Endothelial cell of umbilical vein (primary cell): ENCODE results near the gene COL5A3. TPM values are rescaled to one million over a fixed set of nuclear protein-coding genes. Genes with fewer than 3 reads are reported as not detected.
A peak's percentile ranks its signal among the peaks of the same experiment; 100 is the strongest.

Source experiments
- BruUV-seq: library from RNA; stranded (reverse); fragments of 400-500 nt; replicated peaks from 2 replicates; lab custom pipeline; 2021; lab: Mats Ljungman, UMichigan
- CTCF ChIA-PET: fragments of 300-600, 350-600 bp; sonication (Branson Sonifier 250); formaldehyde crosslinking; loops from one replicate; lab custom pipeline; 2021; ENCODE audit warnings: antibody characterized with exemption, inconsistent platforms; lab: Charles Lee
- POLR2A ChIA-PET: fragments of 300-600, 350-600 bp; sonication (Branson Sonifier 250); formaldehyde crosslinking; loops from one replicate; lab custom pipeline; 2021; ENCODE audit warnings: antibody characterized with exemption, inconsistent platforms; lab: Charles Lee
- DNase-seq: peaks from one replicate; pipeline ENCODE4 v3.0.0-alpha.2; 2011; ENCODE audit warnings: low read depth, low spot score
- FAIRE-seq: peaks from 2 replicates; lab custom pipeline; 2011; peaks lifted over from hg19 to GRCh38; lab: Jason Lieb, UNC
- H2AFZ ChIP-seq: 2 replicates; pipeline ENCODE4 v1.6.0; 2012; ENCODE audit warnings: low read depth, low read length, control low read depth, inconsistent platforms
- H3K27ac ChIP-seq: 2 replicates; pipeline ENCODE4 v1.5.1; 2011; ENCODE audit warnings: low read depth, mild to moderate bottlenecking, control low read depth, low read length, moderate library complexity; ENCODE audit not compliant: insufficient read depth
- H3K27me3 ChIP-seq, 2 experiments: 2 replicates each; pipeline versions ENCODE4 v1.6.0 to v1.6.1; 2011; ENCODE audit warnings: low read length in 2 of 2, mixed read lengths in 1 of 2; ENCODE audit not compliant: control insufficient read depth in 2 of 2, insufficient read depth in 2 of 2
- H3K36me3 ChIP-seq, 2 experiments: 2 replicates in 1 of 2; 3 replicates in 1 of 2; pipeline ENCODE4 v1.5.1; 2011; ENCODE audit warnings: low read length in 2 of 2, mild to moderate bottlenecking in 1 of 2, moderate library complexity in 1 of 2; ENCODE audit not compliant: control insufficient read depth in 2 of 2, insufficient read depth in 2 of 2; ENCODE audit errors: extremely low read depth in 1 of 2
- H3K4me1 ChIP-seq: 3 replicates; pipeline ENCODE4 v1.5.1; 2011; ENCODE audit warnings: mild to moderate bottlenecking, low read length; ENCODE audit not compliant: control insufficient read depth, insufficient read depth; ENCODE audit errors: extremely low read depth
- H3K4me2 ChIP-seq: 2 replicates; pipeline ENCODE4 v1.6.1; 2011; ENCODE audit warnings: low read length, control low read depth, mixed read lengths; ENCODE audit not compliant: insufficient read depth
- H3K4me3 ChIP-seq, 3 experiments: fragments of 200-600 bp in 1 of 3; sonication (generic), shearing (Covaris generic) in 1 of 3; replicated peaks in 1 of 3; 2 replicates each; pipeline ENCODE4 v1.5.1; 2011 to 2016; ENCODE audit warnings: control low read depth in 3 of 3, low read length in 3 of 3, mild to moderate bottlenecking in 2 of 3, inconsistent platforms in 1 of 3, low read depth in 1 of 3, moderate library complexity in 1 of 3; ENCODE audit not compliant: insufficient read depth in 1 of 3
- H3K79me2 ChIP-seq: 2 replicates; pipeline ENCODE4 v1.6.0; 2012; ENCODE audit warnings: low read length, inconsistent platforms; ENCODE audit not compliant: control insufficient read depth, insufficient read depth
- H3K9ac ChIP-seq: replicated peaks from 2 replicates; pipeline ENCODE3; 2011; ENCODE audit warnings: low read length, control low read depth; ENCODE audit not compliant: insufficient read depth; ENCODE audit errors: extremely low read depth
- H3K9me1 ChIP-seq: replicated peaks from 3 replicates; pipeline ENCODE4 v1.6.0; 2011; ENCODE audit warnings: mild to moderate bottlenecking, low read length; ENCODE audit not compliant: control insufficient read depth, insufficient read depth; ENCODE audit errors: extremely low read depth
- H3K9me3 ChIP-seq: replicated peaks from 2 replicates; pipeline ENCODE4 v1.5.1; 2012; ENCODE audit warnings: low read length, inconsistent platforms; ENCODE audit not compliant: control insufficient read depth, insufficient read depth
- H4K20me1 ChIP-seq: replicated peaks from 2 replicates; pipeline ENCODE3; 2011; ENCODE audit warnings: mild to moderate bottlenecking, low read length; ENCODE audit not compliant: control insufficient read depth, insufficient read depth; ENCODE audit errors: extremely low read depth
- CTCF ChIP-seq, 2 donors: IDR thresholded peaks; 1 replicate in 1 of 2; 2 replicates in 1 of 2; pipeline ENCODE4 v1.5.1; 2011; ENCODE audit warnings: low read length in 2 of 2, mild to moderate bottlenecking in 2 of 2, moderate library complexity in 2 of 2, control low read depth in 1 of 2, inconsistent platforms in 1 of 2, low read depth in 1 of 2; ENCODE audit not compliant: insufficient read depth in 1 of 2; ENCODE audit errors: extremely low read depth in 1 of 2
- EZH2 ChIP-seq: IDR thresholded peaks from 2 replicates; pipeline ENCODE4 v1.6.1; 2012; ENCODE audit warnings: borderline replicate concordance, low read depth, mild to moderate bottlenecking, moderate library complexity, low read length, inconsistent platforms; ENCODE audit not compliant: severe bottlenecking
- FOS ChIP-seq: IDR thresholded peaks from 2 replicates; pipeline ENCODE4 v1.6.1; 2011; ENCODE audit warnings: mild to moderate bottlenecking, low read length, moderate library complexity, borderline replicate concordance; ENCODE audit not compliant: insufficient read depth
- GATA2 ChIP-seq: IDR thresholded peaks from 2 replicates; pipeline ENCODE4 v1.7.0; 2011; ENCODE audit warnings: low read depth, mild to moderate bottlenecking, moderate library complexity, mixed read lengths, low read length; ENCODE audit not compliant: insufficient read length, insufficient read depth
- JUN ChIP-seq: IDR thresholded peaks from 2 replicates; pipeline ENCODE4 v1.6.1; 2011; ENCODE audit warnings: borderline replicate concordance, low read depth; ENCODE audit not compliant: insufficient read length, insufficient read depth
- MAX ChIP-seq: IDR thresholded peaks from 2 replicates; pipeline ENCODE4 v1.6.1; 2011; ENCODE audit not compliant: insufficient read depth, insufficient read length
- MYC ChIP-seq: IDR thresholded peaks from one replicate; pipeline ENCODE4 v1.6.1; 2011; ENCODE audit warnings: mild to moderate bottlenecking, low read depth, low read length
- POLR2A ChIP-seq: IDR thresholded peaks from 2 replicates; pipeline ENCODE4 v1.6.1; 2012; ENCODE audit warnings: low read depth, mild to moderate bottlenecking, control low read depth, low read length
- POLR2AphosphoS5 ChIP-seq: IDR thresholded peaks from 2 replicates; pipeline ENCODE4 v1.6.1; 2012; ENCODE audit warnings: low read depth, mild to moderate bottlenecking, control low read depth, low read length, moderate library complexity; ENCODE audit not compliant: insufficient read depth
- dilution Hi-C: fragments of 300-500 bp; cut with MboI; formaldehyde crosslinking; loops from one replicate; pipeline ENCODE4 v1.15.0; 2019; ENCODE audit warnings: low sequenced_read_pairs; ENCODE audit not compliant: extremely low pct_ligation_motif_present
- intact Hi-C: fragments of 100-400 bp; cut with micrococcal nuclease; formaldehyde crosslinking; loops from one replicate; pipeline ENCODE4 v1.10.0; 2022
- polyA plus RNA-seq, 4 experiments: library from polyadenylated mRNA; depleted of rRNA in 3 of 4; stranded (reverse) in 3 of 4; unstranded in 1 of 4; fragments of >200 nt; gene quantifications; 2 replicates each; pipeline versions ENCODE4 v1.2.1 to v1.2.3, GENCODE V29; 2011 to 2012; ENCODE audit warnings: missing spikeins in 1 of 4
- total RNA-seq: library from RNA; stranded (reverse); gene quantifications from 2 replicates; pipeline ENCODE4 v1.2.3, GENCODE V29; 2021

COL5A3 gene
- total and polyA plus RNA-seq, 2 donors (not counting 3 experiments of a cell fraction or from before 2014, with no cell fraction given), result not detected

- Histone ChIP-seq H2AFZ (no peak overlapping the region), H3K4me2 (no peak overlapping the region), H3K4me1 (no peaks in the 10 kb centered on the region), H3K79me2 (no peaks in the 10 kb centered on the region), H3K27me3 (peaks cover 18 to 19% of the 10 kb centered on the region in 2 experiments), H3K27ac (no peak overlapping the region), H3K4me3 (no peak overlapping the region), H3K9me1 (no peaks in the 10 kb centered on the region), H4K20me1 (no peaks in the 10 kb centered on the region), H3K9me3 (no peaks in the 10 kb centered on the region), H3K9ac (no peak overlapping the region), H3K36me3 (no peaks in the 10 kb centered on the region)
- DNase-seq (peak; percentile 50), FAIRE-seq (peak; percentile 62)
- no TSS peak for BruUV-seq
- POLR2A ChIA-PET, result no interaction called here
- dilution Hi-C loops (no loop called here), intact Hi-C loops (loop anchor here (1.0 to 5.0 kb wide), 3 partner anchors 66 to 453 kb away; no protein-coding TSS in a partner anchor)
- TF ChIP-seq MYC (no peak), CTCF (IDR thresholded peaks at IDR 0.05; ENCODE audit: extremely low read depth in 1 of 2, insufficient read depth in 1 of 2, low read depth in 1 of 2, low read length in 2 of 2) (peak; percentile 89 to 92), GATA2 (no peak)
- CTCF ChIA-PET, result interaction anchor here (0.8 to 7.6 kb wide), 4 partner anchors 66 to 316 kb away, joined by 5 to 191 read pairs (median 38); partner anchors contain the start of gene MRPL4
Observed at GRCh38 chr19:9934132-9934950, 76.0 kb downstream of the COL5A3 start.

GRCh38 chr19:9932835-9933234 is 77.5 kb downstream of the COL5A3 start:
- no peaks in the 10 kb centered on the region for H3K36me3 ChIP-seq
- CTCF ChIA-PET, result interaction anchor here (1.1 to 7.6 kb wide), 7 partner anchors 54 to 456 kb away, joined by 3 to 191 read pairs (median 6); partner anchors contain the start of gene MRPL4
- intact Hi-C loops, result loop anchor here (5.0 kb wide), 1 partner anchor 454 kb away; no protein-coding TSS in a partner anchor
- H3K9ac ChIP-seq, result no peak overlapping the region
- no TSS peak for BruUV-seq
- no peak overlapping the region for H3K27ac ChIP-seq
- no peak overlapping the region for H2AFZ ChIP-seq
- no peak for FAIRE-seq
- H3K4me1 ChIP-seq, result no peaks in the 10 kb centered on the region
- TF ChIP-seq FOS, result no peak
- no peak for TF ChIP-seq POLR2AphosphoS5
- TF ChIP-seq POLR2A, result no peak
- TF ChIP-seq CTCF (IDR thresholded peaks at IDR 0.05; ENCODE audit: extremely low read depth in 1 of 2, insufficient read depth in 1 of 2, low read depth in 1 of 2, low read length in 2 of 2), result no peak
- TF ChIP-seq JUN, result no peak
- TF ChIP-seq MAX, result no peak
- TF ChIP-seq MYC, result no peak
- no peak for TF ChIP-seq GATA2
- TF ChIP-seq EZH2, result no peak
- no peak overlapping the region for H3K4me3 ChIP-seq
- peaks cover 18 to 19% of the 10 kb centered on the region in 2 experiments for H3K27me3 ChIP-seq
- H3K79me2 ChIP-seq, result no peaks in the 10 kb centered on the region
- H4K20me1 ChIP-seq, result no peaks in the 10 kb centered on the region
- no peak overlapping the region for H3K4me2 ChIP-seq
- H3K9me3 ChIP-seq, result no peaks in the 10 kb centered on the region
- dilution Hi-C loops, result no loop called here
- H3K9me1 ChIP-seq, result no peaks in the 10 kb centered on the region
- no peak for DNase-seq
- POLR2A ChIA-PET, result no interaction called here
